ACC112 (cell line): Measurements from ENCODE around the gene HOXB7.

Source experiments
- H2AFZ ChIP-seq: fragments of 200-600 bp; sonication (generic); one replicate; pipeline ENCODE4 v1.6.0; 2017; ENCODE audit warnings: antibody characterized with exemption, low read length; ENCODE audit not compliant: unreplicated experiment
- H3K27ac ChIP-seq: fragments of 200-600 bp; sonication (generic); 2 replicates; pipeline ENCODE4 v1.5.1; 2014; ENCODE audit warnings: low read depth, mild to moderate bottlenecking, antibody characterized with exemption, low read length, moderate library complexity
- H3K27me3 ChIP-seq: fragments of 200-600 bp; sonication (generic); 2 replicates; pipeline ENCODE4 v1.6.1; 2014; ENCODE audit warnings: mild to moderate bottlenecking, antibody characterized with exemption, low read length, moderate library complexity, mixed read lengths; ENCODE audit not compliant: insufficient read depth
- H3K36me3 ChIP-seq: fragments of 200-600 bp; sonication (generic); 2 replicates; pipeline ENCODE4 v1.6.1; 2016; ENCODE audit warnings: mild to moderate bottlenecking, antibody characterized with exemption, low read length, moderate library complexity, mixed read lengths; ENCODE audit not compliant: insufficient read depth
- H3K4me1 ChIP-seq: fragments of 200-600 bp; sonication (generic); one replicate; pipeline ENCODE4 v1.6.1; 2016; ENCODE audit warnings: low read length, mixed read lengths; ENCODE audit not compliant: insufficient read depth, unreplicated experiment, control insufficient read depth
- H3K4me3 ChIP-seq: fragments of 200-600 bp; sonication (generic); 2 replicates; pipeline ENCODE4 v1.5.1; 2014; ENCODE audit warnings: mild to moderate bottlenecking, low read depth, low read length
- H3K79me2 ChIP-seq: fragments of 200-600 bp; sonication (generic); one replicate; pipeline ENCODE4 v1.6.0; 2016; ENCODE audit warnings: low read length; ENCODE audit not compliant: control insufficient read depth, unreplicated experiment, insufficient read depth

HOXB7 gene

GRCh38 chr17:48565925-48566710 lies 44.7 kb downstream of the HOXB7 start:
- Histone ChIP-seq H2AFZ (no peak overlapping the region), H3K79me2 (no peaks in the 10 kb centered on the region), H3K4me1 (no peaks in the 10 kb centered on the region), H3K36me3 (no peaks in the 10 kb centered on the region), H3K27ac (no peak overlapping the region), H3K4me3 (no peak overlapping the region), H3K27me3 (peaks cover 100% of the 10 kb centered on the region)

DNA sequence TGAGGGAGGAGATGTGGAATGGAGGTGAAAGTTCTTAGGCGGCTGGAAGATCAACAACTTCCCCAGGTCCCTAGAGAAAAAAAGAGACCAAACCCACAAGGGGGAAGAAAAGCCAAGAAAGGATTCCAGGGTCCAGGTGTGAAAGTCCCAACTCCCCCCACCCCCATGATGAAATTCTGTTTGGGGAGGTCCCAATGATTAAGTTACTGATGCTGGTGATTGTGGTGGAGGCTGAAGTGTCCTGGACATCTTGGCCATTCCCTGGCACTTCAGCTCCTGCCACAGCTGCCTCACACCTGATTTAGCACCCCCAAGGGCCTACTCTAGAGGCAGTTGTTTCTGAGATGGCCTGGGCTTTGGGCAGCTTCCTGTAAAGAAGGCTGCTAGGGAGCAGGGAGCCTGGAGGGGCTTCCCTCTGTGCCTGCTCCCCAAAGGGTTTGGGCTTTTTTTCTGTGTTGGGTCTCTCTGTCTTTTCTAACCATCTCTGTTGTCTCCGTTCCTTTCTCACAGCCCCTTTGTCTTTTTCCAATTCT lies 45.7 kb downstream of the HOXB7 start:
- Histone ChIP-seq H3K36me3 (no peaks in the 10 kb centered on the region), H2AFZ (no peak overlapping the region), H3K4me3 (no peak overlapping the region), H3K27ac (no peak overlapping the region), H3K79me2 (no peaks in the 10 kb centered on the region), H3K4me1 (no peaks in the 10 kb centered on the region), H3K27me3 (peaks cover 97% of the 10 kb centered on the region)

GRCh38 chr17:48564188-48565021 lies 46.4 kb downstream of the HOXB7 start:
- H3K79me2 ChIP-seq: no peaks in the 10 kb centered on the region
- H3K4me1 ChIP-seq: no peaks in the 10 kb centered on the region
- peaks cover 97% of the 10 kb centered on the region for H3K27me3 ChIP-seq
- H3K27ac ChIP-seq: no peak overlapping the region
- no peaks in the 10 kb centered on the region for H3K36me3 ChIP-seq
- no peak overlapping the region for H3K4me3 ChIP-seq
- H2AFZ ChIP-seq: no peak overlapping the region

DNA sequence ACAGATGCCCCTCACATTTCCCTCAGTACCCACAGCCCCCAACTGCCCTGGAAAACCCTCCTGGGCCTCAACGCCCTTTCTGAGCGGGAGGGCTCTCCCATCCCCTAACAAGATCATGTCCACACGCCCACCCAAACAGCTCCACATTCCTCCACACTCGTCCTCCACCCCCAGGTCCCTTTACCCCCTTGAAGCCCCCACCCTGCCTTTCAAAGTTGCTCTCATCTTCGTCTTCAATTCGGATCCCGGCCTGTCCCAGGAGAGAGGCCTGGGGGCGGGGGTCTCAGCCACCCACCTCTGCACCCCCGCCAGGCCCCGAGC lies 47.0 kb downstream of the HOXB7 start:
- Histone ChIP-seq H3K79me2 (no peaks in the 10 kb centered on the region), H3K27me3 (peaks cover 97% of the 10 kb centered on the region), H3K27ac (no peak overlapping the region), H2AFZ (no peak overlapping the region), H3K4me3 (no peak overlapping the region), H3K4me1 (no peaks in the 10 kb centered on the region), H3K36me3 (no peaks in the 10 kb centered on the region)

- Histone ChIP-seq H3K79me2 (no peaks in the 10 kb centered on the region), H3K4me3 (no peak overlapping the region), H2AFZ (no peak overlapping the region), H3K4me1 (no peaks in the 10 kb centered on the region), H3K36me3 (no peaks in the 10 kb centered on the region), H3K27me3 (peaks cover 97% of the 10 kb centered on the region), H3K27ac (no peak overlapping the region)
These were observed 47.4 kb downstream of the HOXB7 start for GRCh38 chr17:48563385-48563838.

DNA sequence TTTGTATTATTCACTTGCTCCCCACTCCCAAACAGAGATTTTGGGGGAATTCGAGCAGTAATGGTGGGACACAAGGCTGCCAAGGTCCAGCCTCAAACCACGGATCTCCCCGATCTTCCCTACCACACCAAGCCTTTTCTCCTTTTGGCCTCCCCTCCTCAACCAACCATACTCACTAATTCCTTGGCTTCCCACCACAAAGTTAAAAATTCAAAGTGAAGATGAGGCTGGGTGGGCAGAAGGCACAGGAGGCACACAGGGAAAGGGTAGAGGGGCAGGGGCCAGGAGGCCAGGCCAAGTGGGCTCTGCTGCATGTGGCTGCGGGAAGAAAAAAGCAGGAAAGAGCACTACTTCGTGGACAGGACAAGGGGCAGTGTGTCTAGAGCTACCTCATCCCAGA lies 47.9 kb downstream of the HOXB7 start:
- H3K27me3 ChIP-seq: peaks cover 97% of the 10 kb centered on the region
- H3K4me3 ChIP-seq: no peak overlapping the region

DNA sequence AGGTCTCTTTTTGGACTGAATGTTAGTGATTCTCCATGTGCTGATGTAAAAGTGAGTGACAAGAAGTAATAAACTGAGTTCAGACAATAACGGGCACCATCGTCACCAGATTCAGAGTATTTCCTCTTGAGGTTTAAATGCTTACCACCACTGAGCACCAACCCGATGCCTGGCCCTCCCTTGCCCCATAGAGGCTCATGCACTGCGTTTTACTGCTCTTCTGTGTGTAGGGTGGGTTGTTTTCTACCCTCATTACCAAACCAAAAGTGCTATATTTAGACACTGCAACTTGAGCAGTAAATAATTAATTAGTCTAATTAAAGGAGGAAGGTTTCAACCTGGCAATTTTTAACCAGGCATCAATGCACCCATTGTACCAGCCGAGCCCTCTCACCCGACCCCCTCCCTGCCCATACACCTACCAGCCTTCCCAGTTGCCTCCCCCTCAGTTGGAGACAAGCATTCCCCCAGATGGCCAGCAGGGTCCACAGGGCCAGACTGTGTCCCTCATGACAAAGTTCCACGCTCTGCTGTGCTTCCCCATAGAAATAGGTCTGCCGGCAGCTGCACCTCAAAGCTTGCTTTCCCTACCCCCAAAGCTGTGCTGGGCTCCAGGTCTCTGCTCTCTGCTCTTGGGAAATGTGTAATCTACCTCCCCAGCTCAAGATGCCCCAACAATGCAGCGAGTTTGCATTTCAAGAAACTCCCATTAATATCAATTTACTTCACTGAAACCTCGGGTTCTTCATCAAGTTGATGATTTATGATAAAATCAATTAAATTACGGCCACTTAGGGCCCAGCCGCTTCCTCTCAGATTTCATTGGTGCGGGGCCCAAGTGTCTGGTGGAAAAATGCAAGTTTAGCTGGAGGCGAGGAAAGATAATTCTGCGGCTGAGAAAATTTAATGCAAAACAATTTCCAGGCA lies 48.7 kb downstream of the HOXB7 start:
- Histone ChIP-seq H3K4me3 (no peak overlapping the region), H3K27me3 (peaks cover 97% of the 10 kb centered on the region), H3K4me1 (no peaks in the 10 kb centered on the region), H3K79me2 (no peaks in the 10 kb centered on the region), H3K36me3 (no peaks in the 10 kb centered on the region), H2AFZ (no peak overlapping the region), H3K27ac (no peak overlapping the region)

More for the DNA sequence above, 47.9 kb downstream of the HOXB7 start:
- Histone ChIP-seq H3K27ac (no peak overlapping the region), H2AFZ (no peak overlapping the region), H3K79me2 (no peaks in the 10 kb centered on the region), H3K4me1 (no peaks in the 10 kb centered on the region), H3K36me3 (no peaks in the 10 kb centered on the region)

GRCh38 chr17:48559840-48560817 lies 50.7 kb downstream of the HOXB7 start:
- no peak overlapping the region for H3K27ac ChIP-seq
- H3K4me1 ChIP-seq: no peaks in the 10 kb centered on the region
- H3K36me3 ChIP-seq: no peaks in the 10 kb centered on the region
- H3K79me2 ChIP-seq: no peaks in the 10 kb centered on the region
- H3K27me3 ChIP-seq: peaks cover 96% of the 10 kb centered on the region
- H2AFZ ChIP-seq: no peak overlapping the region
- no peak overlapping the region for H3K4me3 ChIP-seq

- H2AFZ ChIP-seq: no peak overlapping the region
- no peaks in the 10 kb centered on the region for H3K4me1 ChIP-seq
- no peak overlapping the region for H3K27ac ChIP-seq
- no peaks in the 10 kb centered on the region for H3K36me3 ChIP-seq
- H3K79me2 ChIP-seq: no peaks in the 10 kb centered on the region
- H3K27me3 ChIP-seq: peaks cover 96% of the 10 kb centered on the region
- no peak overlapping the region for H3K4me3 ChIP-seq
These were observed 51.5 kb downstream of the HOXB7 start for GRCh38 chr17:48559122-48559839.
